BLaER1 (cell line): ENCODE data around the gene VEPH1.

ENCODE experiments used
- H3K27ac ChIP-seq: shearing (Covaris generic); formaldehyde crosslinking; 2 replicates; pipeline ENCODE4 v1.8.1; 2022
- H3K27me3 ChIP-seq: shearing (Covaris generic); formaldehyde crosslinking; 2 replicates; pipeline ENCODE4 v1.8.1; 2022
- H3K36me3 ChIP-seq: shearing (Covaris generic); formaldehyde crosslinking; 2 replicates; pipeline ENCODE4 v1.8.1; 2022
- H3K4me1 ChIP-seq: shearing (Covaris generic); formaldehyde crosslinking; 2 replicates; pipeline ENCODE4 v1.8.1; 2022
- H3K4me2 ChIP-seq: shearing (Covaris generic); formaldehyde crosslinking; 2 replicates; pipeline ENCODE4 v1.8.1; 2022
- H3K4me3 ChIP-seq: shearing (Covaris generic); formaldehyde crosslinking; 2 replicates; pipeline ENCODE4 v1.8.1; 2022
- H3K9ac ChIP-seq: shearing (Covaris generic); formaldehyde crosslinking; 2 replicates; pipeline ENCODE4 v1.8.1; 2022
- H3K9me3 ChIP-seq: shearing (Covaris generic); formaldehyde crosslinking; 2 replicates; pipeline ENCODE4 v1.8.1; 2022
- H4K20me1 ChIP-seq: shearing (Covaris generic); formaldehyde crosslinking; 2 replicates; pipeline ENCODE4 v1.8.1; 2022
- Cebpa-rat ChIP-seq: shearing (Covaris generic); IDR thresholded peaks from 2 replicates; pipeline ENCODE4 v1.8.1; 2022

VEPH1 gene

DNA sequence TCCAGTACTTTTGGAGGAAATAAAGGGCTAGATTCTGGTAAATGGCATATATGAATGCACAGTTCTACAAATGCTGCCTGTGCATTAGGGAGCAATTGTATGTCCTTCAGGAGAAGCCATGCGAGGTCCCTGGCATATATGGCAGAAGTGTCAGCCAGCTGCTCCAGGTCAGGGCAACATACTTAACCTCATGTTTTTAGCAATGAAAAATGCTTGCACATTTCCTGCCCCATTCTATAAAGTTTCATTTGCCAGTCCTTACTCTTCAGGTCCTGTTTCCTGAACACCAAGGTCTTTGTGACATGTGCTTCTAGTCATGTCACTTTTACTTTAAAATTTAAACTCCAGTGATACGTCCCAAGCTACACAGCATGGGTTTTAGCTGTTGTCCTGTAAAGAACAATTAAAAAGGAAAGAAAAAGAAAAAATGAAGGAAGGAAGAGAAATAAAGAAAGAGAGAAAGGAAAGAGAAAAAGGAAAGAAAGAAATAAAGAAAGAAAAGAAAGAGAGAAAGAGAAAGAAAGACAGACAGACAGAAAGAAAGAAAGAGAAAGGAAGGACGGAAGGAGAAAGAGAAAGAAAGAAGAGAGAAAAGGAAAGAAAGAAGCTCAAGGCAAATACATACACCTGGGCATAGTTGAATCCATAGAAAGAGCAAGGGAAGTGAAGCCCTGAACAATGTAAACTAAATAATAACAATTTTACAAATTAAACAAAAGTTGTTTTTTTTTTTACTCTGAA, 86.7 kb downstream of the VEPH1 start:
- no peak overlapping the region for H3K4me2 ChIP-seq
- H4K20me1 ChIP-seq, result no peaks in the 10 kb centered on the region
- H3K4me1 ChIP-seq, result no peaks in the 10 kb centered on the region
- no peak overlapping the region for H3K4me3 ChIP-seq
- no peaks in the 10 kb centered on the region for H3K9me3 ChIP-seq
- TF ChIP-seq Cebpa-rat, result no peak
- no peak overlapping the region for H3K9ac ChIP-seq
- H3K36me3 ChIP-seq, result no peaks in the 10 kb centered on the region
- no peaks in the 10 kb centered on the region for H3K27me3 ChIP-seq
- H3K27ac ChIP-seq, result no peak overlapping the region

DNA sequence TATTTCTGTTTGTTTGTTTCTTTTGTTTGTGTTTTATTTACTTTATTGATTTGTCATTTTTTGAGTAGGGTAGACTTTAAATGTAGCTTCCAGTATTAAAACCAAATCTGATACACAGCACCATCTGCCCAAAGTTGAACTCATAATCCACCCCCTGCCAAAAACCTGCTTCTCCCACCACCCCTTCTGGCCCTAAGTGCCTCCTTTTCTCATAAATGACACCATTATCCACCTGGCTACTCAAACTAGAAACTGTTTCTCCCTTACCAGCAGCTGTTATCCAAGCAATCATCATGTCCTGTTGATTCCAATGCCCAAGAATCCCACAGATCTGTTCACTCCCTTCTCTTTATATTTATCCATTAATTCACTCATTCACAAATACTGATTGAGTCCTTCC, 88.4 kb downstream of the VEPH1 start:
- Histone ChIP-seq H3K36me3 (no peaks in the 10 kb centered on the region), H3K4me3 (no peak overlapping the region), H4K20me1 (no peaks in the 10 kb centered on the region), H3K27ac (no peak overlapping the region), H3K4me1 (no peaks in the 10 kb centered on the region), H3K27me3 (no peaks in the 10 kb centered on the region), H3K9ac (no peak overlapping the region), H3K9me3 (no peaks in the 10 kb centered on the region), H3K4me2 (no peak overlapping the region)
- TF ChIP-seq Cebpa-rat, result no peak

DNA sequence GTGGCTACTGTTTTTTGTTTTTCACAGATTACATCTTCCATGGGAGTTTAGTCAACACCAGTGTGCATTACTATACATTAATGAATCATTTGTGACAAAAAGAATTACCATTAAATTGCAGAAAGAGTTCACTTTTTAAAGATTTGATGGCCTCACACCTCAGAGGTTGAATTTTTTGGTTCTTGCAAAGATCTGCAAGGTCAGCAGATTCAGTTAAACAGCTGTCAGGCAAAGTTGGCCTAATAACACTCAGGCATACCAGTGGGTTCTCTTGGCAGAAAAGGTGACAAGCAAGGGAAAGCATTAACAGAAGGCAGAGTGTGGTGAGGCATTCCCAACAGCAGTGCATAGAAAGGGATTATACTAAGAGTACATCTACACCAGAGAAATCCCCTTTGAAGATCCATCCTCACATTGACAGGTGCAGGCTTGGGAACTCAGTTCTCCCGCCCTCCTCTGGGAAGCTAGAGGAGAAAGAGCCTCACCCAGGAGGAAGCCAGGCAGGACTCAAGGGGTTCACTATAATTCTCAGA, 90.8 kb downstream of the VEPH1 start:
- Histone ChIP-seq H4K20me1 (no peaks in the 10 kb centered on the region), H3K4me3 (no peak overlapping the region), H3K4me1 (no peaks in the 10 kb centered on the region), H3K9me3 (no peaks in the 10 kb centered on the region), H3K36me3 (no peaks in the 10 kb centered on the region), H3K27me3 (no peaks in the 10 kb centered on the region), H3K4me2 (no peak overlapping the region), H3K27ac (no peak overlapping the region), H3K9ac (no peak overlapping the region)
- no peak for TF ChIP-seq Cebpa-rat

DNA sequence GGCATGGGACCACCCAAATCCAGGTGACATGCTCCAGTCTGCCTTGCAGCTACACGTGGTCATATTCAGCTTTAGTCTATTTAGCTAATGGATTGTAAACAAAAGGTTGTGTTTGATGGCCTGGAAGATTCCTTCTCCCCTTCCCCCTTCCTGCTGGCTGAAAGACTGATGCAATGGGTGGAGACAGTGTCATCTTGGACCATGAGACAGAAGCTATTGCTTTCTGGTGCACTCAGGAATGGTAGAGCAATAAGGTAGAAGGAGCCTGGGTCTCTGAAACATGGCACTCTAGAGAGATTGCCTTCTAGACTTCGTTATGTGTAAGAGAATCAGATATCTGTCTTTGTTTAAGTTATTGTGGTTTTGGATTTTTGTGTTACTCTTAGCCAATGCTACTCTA, 92.3 kb downstream of the VEPH1 start:
- Histone ChIP-seq H3K4me2 (no peak overlapping the region), H3K27ac (no peak overlapping the region), H3K4me1 (0 out of 2 replicates have a peak, but pooled peaks cover 3% of the 10 kb centered on the region), H3K27me3 (no peaks in the 10 kb centered on the region), H3K9ac (no peak overlapping the region), H3K9me3 (no peaks in the 10 kb centered on the region), H3K4me3 (no peak overlapping the region), H3K36me3 (no peaks in the 10 kb centered on the region), H4K20me1 (no peaks in the 10 kb centered on the region)
- TF ChIP-seq Cebpa-rat, result no peak

DNA sequence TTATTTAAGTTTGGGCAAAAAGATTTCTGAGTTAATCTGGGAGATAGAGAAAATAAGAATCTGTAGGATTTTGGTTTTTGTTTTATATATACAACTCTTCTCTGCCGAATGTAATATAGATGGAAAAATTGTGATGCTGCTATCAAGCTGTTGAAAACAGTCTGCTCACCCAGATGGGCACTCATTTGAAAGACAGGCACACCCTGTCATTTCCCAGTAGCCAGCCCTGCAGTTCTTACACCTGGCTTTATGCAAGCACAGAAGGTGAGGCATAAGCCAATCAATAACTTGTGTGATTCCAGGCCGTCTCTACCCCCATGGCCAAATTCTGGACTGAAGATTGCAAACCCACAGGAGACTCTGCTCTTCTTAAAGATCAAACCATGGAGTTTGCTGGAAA, 93.7 kb downstream of the VEPH1 start:
- no peak for TF ChIP-seq Cebpa-rat
- Histone ChIP-seq H3K27me3 (no peaks in the 10 kb centered on the region), H3K9ac (no peak overlapping the region), H4K20me1 (no peaks in the 10 kb centered on the region), H3K36me3 (no peaks in the 10 kb centered on the region), H3K27ac (no peak overlapping the region), H3K4me1 (0 out of 2 replicates have a peak, but pooled peaks cover 3% of the 10 kb centered on the region), H3K4me2 (no peak overlapping the region), H3K4me3 (no peak overlapping the region), H3K9me3 (no peaks in the 10 kb centered on the region)

DNA sequence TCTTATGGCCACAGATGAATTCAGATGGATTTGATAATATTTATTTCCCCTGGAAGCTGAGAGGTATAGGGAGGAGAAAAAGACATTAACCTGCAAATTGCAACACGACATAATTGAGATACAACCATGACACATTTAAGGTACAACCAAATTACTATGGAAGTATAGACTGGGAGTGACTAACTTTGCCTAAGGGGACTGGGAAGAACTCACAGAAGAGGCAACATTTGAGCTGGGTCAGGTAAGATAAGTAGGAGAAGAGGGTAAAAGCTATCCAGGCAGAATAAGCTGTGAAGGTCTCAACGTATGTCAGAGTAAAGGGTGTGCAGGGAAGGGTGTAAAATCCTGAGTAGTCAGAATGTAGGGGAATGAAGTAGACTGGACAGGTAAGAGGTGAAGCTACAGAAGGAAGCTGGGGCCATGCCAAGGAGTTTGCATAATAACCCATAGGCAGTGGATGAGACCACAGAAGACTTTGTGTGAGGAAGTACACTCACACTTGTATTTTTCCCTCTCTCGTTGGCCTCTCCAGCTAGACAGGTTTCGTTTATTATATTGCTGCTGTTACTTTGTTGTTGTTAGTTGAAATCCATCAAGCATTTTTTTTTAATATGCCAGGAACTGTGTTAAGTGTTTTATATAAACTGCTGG, 94.6 kb downstream of the VEPH1 start:
- Histone ChIP-seq H3K27ac (no peak overlapping the region), H3K36me3 (no peaks in the 10 kb centered on the region), H3K4me1 (0 out of 2 replicates have a peak, but pooled peaks cover 3% of the 10 kb centered on the region), H3K9ac (no peak overlapping the region), H3K4me2 (no peak overlapping the region), H4K20me1 (no peaks in the 10 kb centered on the region), H3K9me3 (no peaks in the 10 kb centered on the region), H3K4me3 (no peak overlapping the region), H3K27me3 (no peaks in the 10 kb centered on the region)
- TF ChIP-seq Cebpa-rat, result no peak

DNA sequence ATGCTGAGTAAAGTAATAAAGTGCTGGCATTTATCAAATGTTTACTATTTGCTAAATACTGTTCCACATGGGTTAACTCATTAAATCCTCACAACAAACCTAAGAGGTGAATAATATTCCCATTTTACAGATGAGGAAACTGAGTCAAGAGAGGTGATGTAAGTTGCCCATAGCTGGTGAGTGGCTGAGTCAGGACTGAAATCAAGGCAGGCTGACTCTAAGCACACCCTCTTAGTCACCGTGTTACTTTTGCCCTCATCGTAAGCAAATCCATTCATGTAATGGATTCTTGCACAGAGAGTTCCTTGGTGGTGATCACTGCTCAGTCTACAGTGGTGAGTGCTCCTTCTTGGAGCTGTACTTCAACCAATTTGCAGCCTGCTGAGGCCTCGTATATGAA, 95.4 kb downstream of the VEPH1 start:
- H3K4me2 ChIP-seq, result no peak overlapping the region
- 0 out of 2 replicates have a peak, but pooled peaks cover 3% of the 10 kb centered on the region for H3K4me1 ChIP-seq
- no peak overlapping the region for H3K27ac ChIP-seq
- H3K9me3 ChIP-seq, result no peaks in the 10 kb centered on the region
- no peak for TF ChIP-seq Cebpa-rat
- no peak overlapping the region for H3K4me3 ChIP-seq
- no peak overlapping the region for H3K9ac ChIP-seq
- no peaks in the 10 kb centered on the region for H3K36me3 ChIP-seq
- no peaks in the 10 kb centered on the region for H4K20me1 ChIP-seq
- H3K27me3 ChIP-seq, result no peaks in the 10 kb centered on the region

DNA sequence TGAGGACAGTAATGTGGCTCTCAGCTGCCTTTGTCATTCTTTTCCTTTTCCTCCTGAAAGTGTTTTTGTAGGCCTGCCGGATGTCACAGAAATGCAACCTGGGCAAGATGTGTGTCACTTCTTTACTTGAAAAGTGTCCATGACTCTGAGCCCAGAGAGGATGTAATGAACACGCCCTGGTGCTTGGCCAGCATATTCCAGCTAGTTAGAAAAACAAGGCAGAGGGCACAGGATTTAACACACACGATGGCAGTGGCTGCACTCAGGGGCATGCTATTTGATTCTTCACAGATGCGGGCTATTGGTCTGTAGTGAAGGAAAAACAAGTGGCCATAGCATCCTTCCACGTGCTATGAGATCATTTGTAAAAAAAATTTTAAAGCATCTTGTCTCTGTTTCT, 96.8 kb downstream of the VEPH1 start:
- TF ChIP-seq Cebpa-rat, result no peak
- Histone ChIP-seq H3K4me2 (no peak overlapping the region), H3K4me3 (no peak overlapping the region), H3K36me3 (no peaks in the 10 kb centered on the region), H3K9ac (no peak overlapping the region), H3K9me3 (no peaks in the 10 kb centered on the region), H4K20me1 (no peaks in the 10 kb centered on the region), H3K27ac (no peak overlapping the region), H3K4me1 (0 out of 2 replicates have a peak, but pooled peaks cover 3% of the 10 kb centered on the region), H3K27me3 (no peaks in the 10 kb centered on the region)

DNA sequence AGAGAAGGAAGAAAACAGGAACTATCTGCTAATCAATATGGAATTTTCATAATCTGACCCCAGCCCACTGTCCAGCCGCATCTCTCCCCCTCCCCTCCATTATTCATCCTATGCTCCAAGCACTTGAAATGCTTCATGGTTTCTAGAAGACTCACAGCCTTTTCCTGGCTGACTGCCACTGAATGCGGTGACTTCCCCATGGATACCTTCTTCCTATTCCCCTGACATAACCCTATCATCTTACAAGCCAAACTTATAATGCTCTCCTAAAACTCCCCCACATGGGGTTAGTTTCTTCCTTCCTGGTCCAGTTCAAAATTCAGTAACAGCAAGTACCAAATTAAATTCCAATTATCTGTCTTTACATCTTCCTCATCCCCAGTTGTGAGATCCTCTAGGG, 97.8 kb downstream of the VEPH1 start:
- H3K4me1 ChIP-seq, result 0 out of 2 replicates have a peak, but pooled peaks cover 3% of the 10 kb centered on the region
- no peak overlapping the region for H3K9ac ChIP-seq
- no peaks in the 10 kb centered on the region for H4K20me1 ChIP-seq
- no peak for TF ChIP-seq Cebpa-rat
- H3K27ac ChIP-seq, result no peak overlapping the region
- no peaks in the 10 kb centered on the region for H3K36me3 ChIP-seq
- no peaks in the 10 kb centered on the region for H3K27me3 ChIP-seq
- no peak overlapping the region for H3K4me2 ChIP-seq
- H3K9me3 ChIP-seq, result no peaks in the 10 kb centered on the region
- H3K4me3 ChIP-seq, result no peak overlapping the region

DNA sequence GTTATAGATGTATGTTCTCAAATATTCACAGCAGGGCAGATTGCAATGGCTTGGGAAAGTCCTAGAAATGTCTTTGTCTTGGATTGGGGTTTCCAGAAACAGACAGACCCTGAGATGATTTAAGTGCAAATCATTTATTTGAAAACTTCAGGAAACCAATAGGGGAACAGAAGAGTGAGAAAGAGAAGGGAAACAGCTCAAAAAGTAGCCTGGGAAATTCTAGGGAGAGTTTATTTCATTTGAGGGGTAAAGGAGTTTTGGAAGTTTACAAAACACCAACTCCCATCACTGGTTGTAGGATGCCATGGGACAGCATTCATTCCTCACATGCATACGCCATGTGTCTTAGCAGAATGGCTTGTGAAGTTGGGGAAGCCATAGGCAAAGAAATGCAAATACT, 98.8 kb downstream of the VEPH1 start:
- TF ChIP-seq Cebpa-rat, result no peak
- Histone ChIP-seq H3K4me3 (no peak overlapping the region), H3K36me3 (no peaks in the 10 kb centered on the region), H3K27me3 (no peaks in the 10 kb centered on the region), H3K4me2 (no peak overlapping the region), H3K27ac (no peak overlapping the region), H3K9ac (no peak overlapping the region), H3K9me3 (no peaks in the 10 kb centered on the region), H3K4me1 (0 out of 2 replicates have a peak, but pooled peaks cover 3% of the 10 kb centered on the region), H4K20me1 (no peaks in the 10 kb centered on the region)
